CD4-positive, alpha-beta T cell treated with Interleukin-4 for 4 hours (primary cell): ENCODE data around the gene ACTRT2.
A peak's percentile ranks its signal among the peaks of the same experiment; 100 is the strongest.

Experiments
- DNase-seq: peaks from one replicate; pipeline ENCODE4 v3.0.0-alpha.2; 2020

Gene ACTRT2

DNA sequence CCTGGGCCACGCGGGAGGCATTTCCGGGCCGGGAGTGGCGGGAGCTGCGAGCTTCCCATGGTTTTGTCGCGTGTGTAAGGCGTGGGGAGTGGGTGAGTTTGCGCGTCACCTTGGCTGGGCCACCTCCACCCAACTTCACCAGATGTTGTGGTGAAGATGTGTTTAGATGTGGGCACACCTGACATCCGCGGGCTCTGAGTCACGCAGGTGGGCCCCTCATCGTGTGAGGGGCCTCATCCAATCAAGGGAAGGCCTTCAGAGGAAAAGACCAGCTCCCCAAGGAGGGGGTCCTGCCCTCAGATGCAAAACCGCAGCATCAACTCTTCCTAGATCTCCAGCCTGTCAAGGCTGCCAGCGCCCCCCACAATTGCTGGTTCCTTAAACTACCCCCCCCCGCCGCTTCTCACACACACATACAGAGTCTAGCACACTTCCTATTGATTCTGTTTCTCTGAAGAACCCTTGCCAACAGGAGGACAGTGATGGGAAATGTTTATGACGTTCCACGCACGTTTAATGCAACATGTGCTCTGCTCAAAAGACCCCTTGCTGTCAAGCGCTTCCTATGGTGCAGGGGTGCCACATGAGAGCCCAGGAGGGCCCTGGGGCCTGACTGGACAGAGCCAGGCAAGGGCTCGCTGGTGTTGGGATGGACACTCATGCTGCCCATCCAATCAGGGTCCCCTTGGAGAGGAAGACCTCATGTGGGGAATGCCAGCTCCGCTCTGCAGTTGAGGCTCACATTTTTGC lies 11.9 kb downstream of the ACTRT2 start:
- DNase-seq: peak; percentile 53

GRCh38 chr1:3033790-3034090 lies 12.5 kb downstream of the ACTRT2 start:
- no peak for DNase-seq

DNA sequence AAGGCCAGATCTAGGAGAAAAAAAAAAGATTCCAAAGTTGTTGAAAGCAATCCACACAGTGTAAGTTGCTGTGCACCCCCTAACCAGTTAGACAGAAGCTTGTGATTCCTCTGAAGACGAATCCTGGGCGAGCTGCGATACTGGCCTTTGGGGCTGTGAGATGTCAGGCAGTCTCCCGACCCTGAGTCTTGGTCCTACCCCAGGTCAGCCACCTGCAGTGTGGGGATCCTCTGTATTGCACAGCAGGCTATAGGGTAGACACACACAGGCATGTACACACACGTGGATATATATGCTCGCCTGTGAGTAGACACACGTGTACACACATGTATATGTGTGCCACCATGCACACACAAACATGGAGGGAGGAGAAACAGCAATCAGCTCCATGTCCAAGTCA lies 12.9 kb downstream of the ACTRT2 start:
- DNase-seq: no peak

- no peak for DNase-seq
These were observed 13.7 kb downstream of the ACTRT2 start for GRCh38 chr1:3034728-3035562.

DNA sequence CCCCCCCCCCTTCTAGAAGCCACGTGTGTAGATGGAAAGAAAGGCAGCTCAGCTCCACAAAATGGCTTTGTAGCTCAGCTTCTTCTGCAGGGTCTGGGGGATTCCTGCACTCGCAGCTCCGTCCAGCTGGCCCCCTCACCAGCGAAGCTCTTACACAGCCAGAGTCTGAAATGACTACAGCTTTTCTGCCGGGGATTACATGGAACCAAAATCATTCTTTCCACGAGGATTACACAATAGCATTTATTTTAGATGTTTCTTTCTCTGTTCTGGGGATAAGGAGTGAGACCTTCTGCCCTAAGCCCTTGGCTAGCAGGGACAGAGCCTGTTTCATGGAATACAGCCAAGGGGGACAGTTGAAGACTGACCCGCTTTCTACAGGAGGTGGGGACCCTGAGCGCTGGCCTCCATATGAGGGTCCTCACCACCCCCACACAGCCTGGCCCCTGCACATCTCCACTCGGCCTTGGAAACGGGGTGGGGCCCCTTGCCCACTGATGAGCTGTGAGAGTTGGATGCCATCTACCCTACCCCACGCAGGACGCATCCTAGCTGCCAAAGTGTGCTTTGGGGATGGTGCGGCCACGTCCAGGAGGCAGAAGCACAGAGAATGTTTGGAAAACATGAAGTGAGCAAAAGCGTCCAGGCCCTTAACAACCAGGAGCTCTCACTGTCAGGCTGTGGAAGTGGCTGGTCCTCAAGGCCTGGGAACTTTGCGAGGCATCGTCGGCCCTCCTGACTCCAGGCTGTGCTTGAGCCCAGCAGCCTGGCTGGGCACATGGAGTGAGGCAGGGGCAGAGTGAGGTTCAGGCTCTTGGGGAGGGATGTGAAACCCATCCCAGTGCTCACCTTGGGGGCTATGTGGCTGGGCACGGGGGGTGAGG lies 14.5 kb downstream of the ACTRT2 start:
- DNase-seq: no peak

GRCh38 chr1:3036447-3037280 lies 15.4 kb downstream of the ACTRT2 start:
- no peak for DNase-seq

- no peak for DNase-seq
These were observed 16.2 kb downstream of the ACTRT2 start for GRCh38 chr1:3037281-3038040.

DNA sequence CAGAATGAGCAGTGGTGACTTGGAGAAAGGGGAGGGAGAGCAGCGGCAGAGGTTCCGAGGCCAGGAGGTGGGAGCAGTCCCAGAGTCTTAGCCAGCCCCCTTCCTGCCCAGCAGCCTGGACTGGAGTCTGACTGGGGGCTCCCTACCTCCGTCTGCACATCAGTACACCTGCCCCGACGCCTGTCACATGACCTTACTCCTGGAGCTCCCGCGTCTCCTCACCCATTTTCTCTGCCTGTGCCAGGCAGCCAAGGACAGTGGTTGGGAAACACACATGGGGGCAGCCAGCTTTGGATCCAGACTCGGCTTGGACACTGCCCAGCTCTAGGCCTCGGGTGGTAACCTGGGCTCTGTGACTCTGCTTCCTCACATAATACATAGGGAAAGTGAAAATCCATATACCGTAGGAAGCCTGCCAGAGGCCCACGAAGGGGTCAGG lies 16.9 kb downstream of the ACTRT2 start:
- no peak for DNase-seq

DNA sequence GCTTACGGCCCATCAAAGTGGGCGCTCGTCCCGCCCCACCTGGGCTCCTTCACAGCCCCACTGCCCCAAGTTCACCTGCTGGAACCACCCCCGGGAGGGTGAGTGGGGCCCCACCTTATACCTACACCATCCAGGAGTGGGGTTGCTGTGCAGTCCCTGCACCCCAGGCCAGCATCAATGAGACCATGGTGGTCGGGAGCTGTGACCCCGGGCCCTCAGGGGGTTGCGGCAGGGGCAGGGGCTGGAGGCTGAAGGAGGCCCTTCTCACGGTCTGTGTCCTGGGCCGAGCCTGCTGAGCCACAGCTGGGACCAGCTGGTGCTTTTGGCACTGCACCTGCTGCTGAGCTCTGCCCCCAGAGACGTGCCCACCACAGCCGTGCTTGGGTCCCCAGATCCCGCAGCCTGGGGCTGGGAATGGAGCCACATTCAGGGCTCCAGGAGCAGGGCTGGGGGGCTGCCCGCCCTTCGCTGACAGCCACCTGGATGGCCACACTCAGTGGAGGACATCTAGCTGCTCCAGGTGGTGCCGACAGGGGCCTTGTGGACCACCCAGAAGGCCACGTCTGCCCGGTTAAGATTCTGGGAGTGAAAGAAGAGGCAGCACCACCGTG lies 17.4 kb downstream of the ACTRT2 start:
- DNase-seq: no peak

GRCh38 chr1:3040004-3040403 lies 18.7 kb downstream of the ACTRT2 start:
- no peak for DNase-seq

DNA sequence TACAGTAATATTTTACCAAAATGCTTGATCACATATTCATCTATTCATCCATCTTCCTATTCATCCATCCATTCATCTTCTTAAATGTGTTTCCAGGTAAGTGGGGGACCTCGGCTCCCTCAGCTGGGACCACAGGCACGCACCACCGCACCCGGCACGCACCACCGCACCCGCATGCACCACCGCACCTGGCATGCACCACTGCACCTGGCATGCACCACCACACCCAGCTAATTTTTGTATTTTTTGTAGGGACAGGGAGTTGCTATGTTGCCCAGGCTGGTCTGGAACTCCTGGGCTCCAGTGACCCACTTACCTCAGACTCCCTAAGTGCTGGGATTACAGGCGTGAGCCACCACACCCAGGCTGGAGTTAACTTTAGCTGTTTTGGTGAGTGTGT lies 21.2 kb downstream of the ACTRT2 start:
- no peak for DNase-seq

- DNase-seq: no peak
These were observed 27.9 kb downstream of the ACTRT2 start for GRCh38 chr1:3049164-3049563.

- DNase-seq: no peak
These were observed 28.6 kb downstream of the ACTRT2 start for GRCh38 chr1:3049905-3050304.

DNA sequence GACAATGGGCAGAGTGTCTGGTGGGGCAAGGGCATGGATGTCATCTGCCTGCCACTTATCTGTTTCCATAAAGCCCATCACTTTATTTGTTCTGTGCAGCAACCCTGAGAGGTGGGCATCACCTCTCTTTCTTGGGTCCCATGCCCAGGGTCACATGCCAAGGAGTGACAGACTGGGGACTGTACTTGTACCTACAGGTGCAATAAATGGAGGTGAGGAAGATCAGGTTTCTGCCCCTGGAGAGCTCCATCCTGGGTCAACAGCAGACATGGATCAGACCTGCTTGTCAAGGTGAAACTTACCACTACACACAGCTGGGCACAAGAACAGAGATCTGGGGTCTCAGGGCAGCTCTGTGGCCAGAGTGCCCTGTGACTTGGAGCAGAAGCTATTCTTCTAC lies 29.3 kb downstream of the ACTRT2 start:
- DNase-seq: no peak

DNA sequence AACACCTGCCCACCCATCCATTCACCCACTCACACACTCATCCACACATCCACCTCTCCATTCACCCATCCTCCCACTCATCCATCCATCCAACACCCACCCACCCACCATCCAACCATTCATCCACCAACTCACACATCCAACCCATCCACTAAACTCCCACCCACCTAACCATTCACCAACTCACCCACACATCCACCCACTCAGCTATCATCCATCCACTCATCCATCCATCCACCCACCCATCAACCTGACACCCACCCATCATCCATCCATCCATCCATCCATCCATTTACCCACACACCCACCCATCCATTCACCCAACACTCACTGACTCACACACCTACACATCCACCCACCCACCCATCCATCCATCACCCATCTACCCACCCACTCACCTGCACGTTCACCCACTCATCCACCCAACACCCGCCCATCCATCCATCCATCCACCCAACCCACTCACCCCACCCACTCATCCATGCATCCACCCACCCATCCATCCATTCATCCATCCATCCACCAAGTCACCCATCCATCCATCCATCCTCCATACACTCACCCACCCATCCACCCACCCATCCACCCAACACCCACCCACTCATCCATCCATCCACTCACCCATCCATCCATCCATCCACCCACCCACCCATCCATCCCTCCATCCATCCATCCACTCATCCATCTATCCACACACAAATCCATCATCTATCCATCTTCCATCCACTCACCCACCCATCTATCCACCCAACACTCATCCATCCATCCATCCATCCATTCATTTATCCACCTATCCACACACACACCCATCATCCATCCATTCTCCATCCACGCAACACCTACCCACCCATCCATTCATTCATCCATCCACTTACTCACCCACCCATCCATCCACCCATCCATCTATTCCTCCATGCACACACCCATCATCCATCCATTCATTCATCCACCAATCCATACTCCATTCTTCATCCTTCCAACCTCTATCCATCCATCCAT lies 30.3 kb downstream of the ACTRT2 start:
- DNase-seq: no peak

GRCh38 chr1:3052501-3052900 lies 31.2 kb downstream of the ACTRT2 start:
- no peak for DNase-seq

DNA sequence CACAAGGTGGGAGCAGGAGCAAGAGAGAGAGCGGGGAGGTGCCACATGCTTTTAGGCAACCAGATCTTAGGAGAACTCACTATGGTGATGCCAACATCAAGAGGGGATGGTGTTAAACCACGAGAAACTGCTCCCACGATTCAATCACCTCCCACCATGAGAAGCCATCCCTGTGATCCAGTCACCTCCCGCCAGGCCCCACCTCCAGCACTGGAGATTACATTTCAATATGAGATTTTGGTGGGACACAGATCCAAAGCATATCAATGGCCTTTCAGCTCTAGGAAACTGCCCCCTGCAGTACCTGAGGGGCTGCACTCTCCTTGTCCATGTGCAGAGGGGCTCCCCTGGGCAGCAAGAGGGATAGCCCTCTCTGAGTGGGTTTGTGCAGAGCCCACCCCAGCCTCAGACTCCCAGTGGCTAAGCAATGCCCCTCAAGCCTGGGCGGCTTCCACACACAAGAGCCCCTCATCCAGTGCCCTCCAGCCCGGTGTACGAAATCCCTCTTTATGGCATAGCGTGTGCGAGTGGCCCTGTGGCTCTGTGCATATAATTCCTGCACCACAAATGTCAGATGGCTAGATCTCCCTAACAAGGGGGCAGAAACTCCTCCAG lies 32.2 kb downstream of the ACTRT2 start:
- no peak for DNase-seq

DNA sequence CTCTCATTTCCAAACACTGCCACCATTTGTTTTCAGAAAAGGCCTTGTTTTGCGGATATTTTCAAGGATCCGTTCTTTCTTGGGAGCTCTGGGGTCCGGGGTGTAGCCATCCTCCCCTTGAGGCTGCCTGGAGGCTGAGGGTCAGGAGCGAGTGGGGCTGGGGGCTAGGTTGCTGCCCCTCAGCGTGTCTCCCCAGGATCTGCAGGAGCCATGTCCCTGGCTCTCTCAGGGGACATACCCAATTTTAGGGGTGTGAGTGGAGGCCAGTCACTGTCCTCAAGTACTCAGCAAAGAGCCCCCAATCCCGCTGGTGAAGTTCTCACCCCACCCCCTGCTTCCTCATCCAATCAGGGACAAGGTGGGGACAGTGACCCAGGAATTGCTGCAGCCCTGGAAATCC lies 32.7 kb downstream of the ACTRT2 start:
- no peak for DNase-seq

DNA sequence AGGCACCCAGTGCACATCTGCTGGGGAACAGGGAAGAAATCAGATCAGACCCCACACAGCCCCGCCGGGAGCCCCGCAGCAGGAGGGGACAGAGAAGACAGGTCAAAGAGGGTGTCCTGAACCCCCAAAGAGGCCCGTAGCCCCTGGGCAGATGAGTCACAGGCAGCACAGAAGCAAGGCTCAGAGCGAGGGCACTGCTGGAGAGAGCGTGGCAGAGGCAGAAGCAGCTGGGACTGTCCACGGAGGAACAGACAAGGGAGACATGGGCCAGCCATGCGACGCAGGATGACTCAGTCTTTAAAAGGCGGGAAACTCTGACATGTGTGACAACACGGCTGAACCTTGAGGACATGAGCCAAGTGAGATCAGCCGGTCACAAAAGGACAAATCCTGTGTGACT lies 33.2 kb downstream of the ACTRT2 start:
- DNase-seq: no peak

DNA sequence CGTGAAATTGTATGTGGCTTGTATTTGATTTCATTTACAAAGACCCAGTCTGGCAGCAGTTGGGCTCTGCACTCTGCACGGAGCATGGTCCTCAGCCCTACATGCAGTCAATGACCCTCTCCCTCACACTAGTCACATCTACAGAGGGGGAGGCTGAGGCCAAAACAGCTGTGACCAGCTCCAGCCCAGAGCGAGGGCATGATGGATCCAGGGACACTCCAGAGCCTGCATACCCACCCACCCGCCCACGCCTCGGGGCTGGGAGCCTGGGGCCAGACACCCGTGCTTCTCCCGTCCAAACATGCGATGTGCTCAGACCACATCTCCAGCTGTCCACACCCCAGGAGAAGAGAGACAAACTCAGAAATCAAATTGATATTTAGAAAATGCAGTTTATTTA lies 33.8 kb downstream of the ACTRT2 start:
- DNase-seq: no peak
